Hematopoietic multipotent progenitor cell treated with erythropoietin and hydrocortisone succinate and interleukin-3 and kit ligand, for 8 days (in vitro differentiated cells): Measurements from ENCODE around the gene FGF23.

ENCODE experiments used
- DNase-seq: peaks from one replicate; pipeline ENCODE4 v3.0.0-alpha.2; 2015

FGF23 gene

DNA sequence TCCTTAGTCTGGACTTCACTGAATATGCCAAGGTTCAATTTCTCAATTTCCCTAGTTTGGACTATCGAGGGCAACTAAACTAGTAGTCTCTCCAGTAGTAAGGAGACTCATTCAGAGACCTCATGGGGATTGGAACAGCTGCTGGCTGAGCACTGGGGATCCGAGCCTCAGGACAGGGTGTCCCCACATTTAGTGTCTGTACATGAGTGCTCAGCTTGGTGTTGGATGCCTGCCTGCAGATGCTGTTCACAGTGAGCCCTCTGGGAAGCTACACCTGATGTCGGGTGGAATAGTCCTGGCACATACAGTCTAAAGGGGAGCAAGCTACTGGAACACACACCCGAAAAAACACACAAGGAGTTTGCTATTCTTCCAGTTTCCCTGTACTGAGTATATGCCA is 820 bp upstream of the FGF23 start:
- no peak for DNase-seq

DNA sequence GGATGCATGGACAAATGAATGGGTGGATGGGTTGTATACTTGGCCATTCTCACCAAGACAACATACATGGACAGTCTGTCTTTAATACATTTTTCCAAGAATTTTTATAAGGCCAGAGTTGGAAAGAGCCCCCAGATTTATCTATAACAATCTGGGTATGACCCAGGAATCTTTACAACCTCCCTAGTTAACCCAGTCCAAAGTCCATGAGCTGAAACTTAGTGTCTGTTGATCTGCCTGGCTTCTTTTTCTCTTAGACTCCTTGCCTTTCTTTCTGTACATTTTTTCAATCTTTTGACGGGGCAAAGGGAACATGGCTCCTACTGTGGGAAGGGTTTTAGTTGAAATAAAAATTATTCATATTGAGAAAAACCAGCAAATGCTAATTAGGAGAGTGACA is 740 bp downstream of the FGF23 start:
- DNase-seq: no peak

DNA sequence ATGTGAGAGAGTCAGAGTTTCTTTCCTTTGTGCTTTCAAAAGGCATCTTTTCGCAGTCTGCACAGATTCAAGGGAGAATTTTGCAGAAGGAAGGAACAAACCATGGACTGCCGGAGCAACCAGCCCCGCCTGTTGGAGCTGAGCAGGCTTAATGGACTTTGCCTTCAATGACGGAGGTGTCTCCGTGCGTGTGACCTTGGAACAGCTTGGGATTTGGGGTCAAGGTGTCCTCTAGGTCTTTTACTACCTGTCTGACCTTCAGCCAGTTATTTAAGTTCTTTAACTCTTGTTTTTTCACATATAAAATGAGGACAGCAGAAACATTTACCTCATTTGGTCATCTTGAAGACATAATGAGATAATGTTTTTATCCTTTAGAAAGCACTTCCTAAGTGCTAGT is 4.1 kb downstream of the FGF23 start:
- DNase-seq: no peak

DNA sequence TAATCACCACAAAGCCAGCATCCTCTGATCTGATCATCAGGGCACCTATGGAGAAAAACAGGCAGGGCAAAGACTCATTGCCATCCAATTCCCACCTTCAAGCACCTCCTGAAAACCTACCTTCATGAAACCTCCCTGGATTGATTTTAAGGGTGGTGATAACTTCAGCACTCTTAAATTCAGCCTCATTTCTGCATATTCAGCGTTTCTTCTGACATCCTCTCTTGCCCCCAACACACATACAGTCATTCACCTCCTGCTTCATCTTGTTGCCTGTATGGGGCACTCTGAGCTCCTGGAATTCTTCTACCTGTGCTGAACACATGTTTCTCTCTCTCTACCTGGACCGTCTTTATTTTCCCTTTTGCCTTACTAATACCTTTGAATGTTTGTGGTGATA is 6.9 kb downstream of the FGF23 start:
- DNase-seq: no peak

DNA sequence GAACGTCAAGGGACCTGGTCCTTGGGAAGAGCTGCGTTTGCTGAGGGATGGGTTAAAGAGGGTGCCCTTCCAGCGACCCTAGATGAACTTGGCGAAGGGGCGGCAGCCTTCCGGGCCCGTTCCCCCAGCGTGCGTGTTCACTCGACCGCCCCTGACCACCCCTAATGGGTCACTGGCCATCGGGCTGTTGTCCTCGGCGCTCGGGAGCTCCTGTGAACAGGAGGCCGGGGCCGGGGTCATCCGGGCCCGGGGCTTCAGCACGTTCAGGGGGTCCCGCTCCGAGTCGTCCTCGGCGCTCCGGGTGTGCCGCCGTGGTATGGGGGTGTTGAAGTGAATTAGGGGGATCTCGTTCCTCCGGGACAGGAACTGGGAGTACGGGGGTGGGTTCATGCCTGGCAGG is 9.2 kb downstream of the FGF23 start:
- DNase-seq: no peak

DNA sequence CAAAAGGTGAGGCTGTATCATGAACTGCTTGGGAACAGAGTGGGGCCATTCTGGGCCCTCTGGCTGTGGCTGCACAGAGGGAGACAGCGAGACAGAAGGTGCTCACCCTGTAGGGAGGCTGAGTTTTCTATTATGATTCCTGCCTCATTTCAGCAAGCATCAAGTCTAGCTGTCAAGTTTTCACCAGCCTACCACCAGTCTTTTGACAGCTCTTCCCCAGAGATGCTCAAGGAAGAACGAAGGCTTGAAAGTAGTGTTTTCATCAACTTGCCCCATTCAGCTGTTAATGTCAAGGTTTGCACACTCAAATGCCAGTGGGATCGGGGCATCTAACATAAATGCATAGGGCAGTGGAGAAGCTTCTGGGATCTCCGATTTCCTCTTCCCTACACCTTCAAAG is 10.0 kb downstream of the FGF23 start:
- DNase-seq: no peak

DNA sequence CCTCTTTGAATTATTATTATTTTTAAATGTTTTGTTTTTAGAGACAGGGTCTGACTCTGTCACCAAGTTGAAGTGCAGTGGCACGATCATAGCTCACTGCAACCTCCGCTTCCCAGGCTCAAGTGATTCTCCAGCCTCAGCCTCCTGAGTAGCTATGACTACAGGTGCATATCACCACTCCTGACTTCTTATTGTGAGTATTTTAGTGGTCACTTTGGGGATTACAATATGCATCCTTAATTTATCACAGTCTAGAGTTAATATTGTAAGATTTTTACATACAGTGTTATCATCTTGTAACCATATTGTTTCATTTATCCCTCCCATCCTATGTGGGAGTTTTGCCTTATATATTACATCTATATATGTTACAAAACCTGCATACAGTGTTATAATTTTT is 13.4 kb downstream of the FGF23 start:
- no peak for DNase-seq

DNA sequence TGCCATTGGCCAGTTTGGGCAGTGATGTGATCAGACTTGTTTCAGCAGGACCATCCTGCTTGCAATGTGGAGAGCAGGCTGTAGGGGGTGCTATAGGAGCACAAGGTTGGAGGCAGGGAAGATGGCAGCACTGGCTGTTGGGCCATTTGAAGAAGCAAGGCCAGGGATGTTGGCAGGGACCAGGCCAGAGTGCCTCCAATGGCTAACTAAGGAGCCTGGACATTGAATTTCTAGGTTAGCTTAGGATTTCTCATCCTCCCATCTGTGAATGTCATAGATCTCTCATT is 23.5 kb downstream of the FGF23 start:
- peak; percentile 63 for DNase-seq

DNA sequence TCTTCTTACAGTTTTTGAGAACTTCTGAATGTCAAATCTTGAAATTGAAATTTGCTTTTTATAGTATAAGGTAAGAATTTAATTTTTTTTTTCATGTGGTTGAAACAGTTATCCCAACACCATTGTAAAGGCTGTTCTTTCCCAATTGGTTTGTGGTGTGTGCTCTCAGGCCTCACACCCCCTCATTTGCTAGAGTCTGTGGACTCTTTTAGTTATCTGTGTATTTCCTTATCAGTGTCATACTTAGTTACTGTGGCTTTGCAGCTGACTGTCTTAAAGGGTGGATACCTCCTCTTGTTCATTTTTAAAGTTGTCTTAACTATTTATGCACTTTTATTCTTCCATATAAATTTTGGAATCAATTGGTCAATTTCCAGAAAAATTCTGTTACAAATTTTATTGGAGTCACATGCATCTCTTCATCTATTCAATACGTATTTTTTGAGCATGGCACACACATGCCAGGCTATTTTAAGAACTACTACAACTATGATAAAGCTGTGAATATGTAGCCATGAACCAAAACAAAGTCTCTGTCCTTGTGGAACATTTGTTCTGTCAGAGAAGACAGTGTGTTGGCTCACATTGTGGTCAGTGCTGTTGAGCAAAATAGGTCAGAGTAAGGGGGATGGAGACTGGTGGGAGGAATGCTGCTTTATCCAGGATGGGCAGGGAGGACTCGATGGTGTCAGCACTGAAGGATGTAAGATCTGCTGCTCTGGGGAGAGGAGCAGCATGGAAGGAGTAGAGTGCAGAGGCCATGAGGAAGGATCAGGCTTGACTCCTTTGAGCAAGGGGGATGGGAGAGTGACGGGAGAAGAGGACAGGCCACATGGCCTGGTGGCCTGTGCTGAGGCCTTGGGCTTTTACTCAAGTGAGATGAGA is 24.1 kb downstream of the FGF23 start:
- DNase-seq: peak; percentile 69

DNA sequence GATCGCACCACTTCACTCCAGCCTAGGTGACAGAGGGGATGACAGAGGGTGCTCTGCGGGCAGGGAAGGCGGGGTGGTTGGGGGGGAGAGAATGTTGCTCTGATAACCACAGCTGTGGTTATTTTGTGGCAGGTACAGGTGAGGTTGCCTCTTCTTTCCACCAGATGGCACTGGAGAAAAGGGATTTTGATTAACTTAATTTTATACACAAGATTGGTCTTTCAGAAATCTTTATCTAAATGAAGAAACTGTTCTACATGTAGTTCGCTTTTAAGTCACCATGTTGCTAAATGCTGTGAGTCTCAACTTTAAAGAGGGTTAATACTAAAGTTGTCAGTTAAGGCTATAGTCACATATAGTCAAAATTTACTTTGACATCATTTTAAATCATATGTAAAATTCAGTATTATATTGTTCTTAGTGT is 25.7 kb downstream of the FGF23 start:
- DNase-seq: peak; percentile 50

DNA sequence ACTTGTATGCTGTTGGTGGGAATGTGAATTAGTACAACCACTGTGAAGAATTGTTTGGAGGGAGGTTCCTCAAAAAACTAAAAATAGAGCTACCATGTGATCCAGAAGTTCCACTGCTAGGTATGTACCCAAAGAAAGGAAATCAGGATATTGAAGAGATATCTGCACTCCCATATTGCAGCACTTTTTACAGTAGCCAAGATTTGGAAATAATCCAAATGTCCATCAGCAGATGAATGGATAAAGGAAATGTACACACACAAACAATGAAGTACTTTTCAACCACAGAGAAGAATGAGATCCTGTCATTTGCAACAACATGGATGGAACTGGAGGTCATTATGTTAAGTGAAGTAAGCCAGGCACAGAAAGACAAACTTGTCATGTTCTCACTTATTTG is 32.6 kb downstream of the FGF23 start:
- no peak for DNase-seq

DNA sequence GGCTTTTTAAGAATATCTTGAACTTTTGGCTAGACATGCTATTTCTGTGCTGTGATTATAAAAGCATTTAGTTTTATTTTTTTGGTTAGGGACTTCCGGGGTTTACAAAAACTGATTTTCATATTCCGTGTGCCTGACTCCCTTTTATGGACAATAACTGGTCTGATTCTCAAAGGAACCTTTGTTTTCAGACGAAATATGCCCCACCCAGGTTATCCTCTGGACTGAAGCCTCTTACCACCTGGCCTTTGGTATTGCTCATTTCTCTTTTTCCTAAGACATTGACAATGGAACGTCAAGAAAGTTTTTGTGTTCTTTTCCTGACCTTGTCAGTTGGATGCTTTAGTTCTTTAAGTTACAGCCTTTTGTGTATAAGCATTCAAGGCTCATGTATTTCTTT is 47.7 kb downstream of the FGF23 start:
- DNase-seq: no peak

DNA sequence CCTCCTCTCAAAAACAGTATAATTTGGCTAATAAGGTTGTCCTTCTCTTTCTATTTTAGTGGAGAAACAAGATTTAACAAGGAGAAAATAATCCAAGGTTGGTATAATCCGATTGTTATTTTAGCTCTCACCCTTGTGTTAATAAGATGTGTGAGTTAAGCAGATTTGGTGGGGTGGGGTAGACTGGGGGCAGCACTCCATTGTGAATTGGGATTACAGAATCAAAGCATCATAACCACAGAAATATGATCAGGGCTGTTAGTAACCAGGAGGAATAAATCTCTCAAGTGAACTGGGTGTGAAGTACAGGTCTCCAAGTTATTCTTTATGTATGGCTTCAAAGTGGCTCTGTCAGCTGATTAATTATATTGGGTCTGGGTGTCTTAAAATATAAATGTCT is 48.3 kb downstream of the FGF23 start:
- DNase-seq: no peak

DNA sequence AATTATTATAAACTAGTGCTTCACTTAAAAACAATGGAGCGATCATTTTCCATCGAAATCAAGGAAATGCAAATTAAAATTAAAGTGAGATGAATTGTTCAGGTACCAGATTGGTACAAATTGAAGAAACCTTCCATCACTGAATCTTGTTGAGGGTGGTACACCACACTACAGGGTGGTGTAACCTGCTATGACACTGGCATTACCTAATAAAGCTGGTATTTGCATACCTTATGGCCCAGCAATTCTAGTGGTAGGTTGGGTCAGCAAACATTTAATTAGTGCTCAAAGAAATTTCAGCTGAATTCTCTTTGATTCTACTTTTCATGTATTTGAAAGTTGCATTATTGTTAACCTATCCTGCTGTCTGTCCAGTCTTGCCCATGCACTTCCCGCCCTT is 49.3 kb downstream of the FGF23 start:
- no peak for DNase-seq

DNA sequence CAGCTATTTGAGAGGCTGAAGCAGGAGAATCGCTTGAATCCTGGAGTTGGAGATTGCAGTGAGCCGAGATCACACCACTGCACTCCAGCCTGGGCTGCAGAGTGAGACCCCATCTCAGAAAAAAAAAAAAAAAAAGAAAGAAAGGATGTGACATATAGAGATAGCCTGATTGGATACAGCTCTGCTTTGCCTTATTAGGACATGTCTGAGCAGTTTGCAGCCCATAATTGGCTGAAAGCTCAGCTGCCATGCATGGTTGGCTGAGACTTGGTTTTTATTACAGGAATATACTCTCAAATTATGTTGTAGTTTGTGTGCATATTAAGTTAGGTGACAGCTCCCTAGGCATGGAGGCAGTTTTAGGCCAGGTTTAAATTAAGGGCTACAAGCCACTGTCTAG is 52.2 kb downstream of the FGF23 start:
- no peak for DNase-seq

DNA sequence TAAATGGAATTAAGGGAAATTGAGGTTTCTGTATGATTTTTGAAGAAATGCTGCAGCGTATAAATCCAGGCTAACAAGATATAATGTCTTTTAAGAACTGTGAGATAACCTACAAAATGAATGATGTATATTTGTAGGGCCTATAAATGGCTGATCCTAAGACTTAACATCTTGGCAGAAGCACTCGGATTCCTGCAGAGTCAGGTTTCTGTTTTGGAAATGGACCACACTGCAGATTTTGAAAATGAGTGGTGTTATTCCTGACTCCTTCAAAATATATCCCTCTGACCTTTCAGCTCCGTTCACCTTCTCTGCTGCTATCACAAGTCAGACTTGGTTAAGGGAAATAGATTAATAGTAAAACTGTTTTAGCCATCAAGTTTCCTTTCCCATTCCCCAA is 53.5 kb downstream of the FGF23 start:
- no peak for DNase-seq

DNA sequence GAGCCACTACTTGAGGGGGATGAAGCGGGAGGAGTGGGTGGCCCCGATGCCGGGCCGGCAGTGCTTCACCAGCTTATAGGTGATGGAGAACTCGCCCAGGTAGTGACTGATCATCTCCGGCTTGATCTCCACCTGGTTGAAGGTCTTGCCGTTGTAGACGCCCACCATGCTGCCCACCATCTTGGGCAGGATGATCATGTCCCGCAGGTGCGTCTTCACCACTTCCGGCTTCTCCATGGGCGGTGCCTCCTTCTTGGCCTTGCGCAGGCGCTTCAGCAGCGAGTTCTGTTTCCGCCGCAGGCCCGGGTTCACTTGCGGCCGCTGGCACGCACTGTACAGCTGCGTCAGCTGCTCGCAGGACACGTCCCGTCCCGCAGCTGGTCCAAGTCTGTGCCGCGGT is 55.1 kb downstream of the FGF23 start:
- DNase-seq: no peak

DNA sequence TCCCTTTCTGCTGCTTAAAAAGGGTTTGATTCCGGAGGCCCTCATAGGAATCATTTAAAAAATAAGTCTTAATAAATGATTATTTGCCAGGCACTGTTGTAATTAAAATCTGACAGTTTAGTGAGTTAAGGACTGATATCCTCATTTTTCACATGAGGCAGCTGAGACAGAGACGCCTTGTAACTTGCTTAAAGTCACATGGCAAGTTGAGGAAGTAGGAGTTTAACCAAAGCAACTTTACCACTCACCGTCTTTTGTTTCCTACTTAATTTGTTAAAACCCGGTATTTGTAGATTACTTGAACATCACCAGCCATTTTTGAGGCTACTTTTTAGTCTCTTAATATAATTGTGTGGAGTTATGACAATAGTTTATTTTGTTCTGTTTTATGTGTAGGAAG is 56.1 kb downstream of the FGF23 start:
- DNase-seq: no peak

DNA sequence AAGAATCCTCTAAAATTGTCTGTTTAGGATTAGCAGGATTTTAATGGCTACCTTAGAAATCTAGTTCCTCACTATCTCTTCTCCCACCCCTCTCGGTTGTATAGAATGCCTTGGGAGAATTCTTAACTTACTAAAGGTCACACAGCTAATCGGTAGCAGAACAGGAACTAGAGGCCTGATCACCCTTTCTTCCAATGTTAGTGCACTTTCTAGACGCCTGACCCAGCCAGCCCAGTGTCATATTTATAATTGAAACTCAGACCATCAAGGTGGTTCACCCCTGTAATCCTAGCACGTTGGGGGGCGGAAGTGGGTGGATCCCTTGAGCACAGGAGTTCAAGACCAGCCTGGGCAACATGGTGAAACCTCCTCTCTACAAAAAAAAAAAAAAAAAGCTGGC is 56.8 kb downstream of the FGF23 start:
- DNase-seq: no peak

DNA sequence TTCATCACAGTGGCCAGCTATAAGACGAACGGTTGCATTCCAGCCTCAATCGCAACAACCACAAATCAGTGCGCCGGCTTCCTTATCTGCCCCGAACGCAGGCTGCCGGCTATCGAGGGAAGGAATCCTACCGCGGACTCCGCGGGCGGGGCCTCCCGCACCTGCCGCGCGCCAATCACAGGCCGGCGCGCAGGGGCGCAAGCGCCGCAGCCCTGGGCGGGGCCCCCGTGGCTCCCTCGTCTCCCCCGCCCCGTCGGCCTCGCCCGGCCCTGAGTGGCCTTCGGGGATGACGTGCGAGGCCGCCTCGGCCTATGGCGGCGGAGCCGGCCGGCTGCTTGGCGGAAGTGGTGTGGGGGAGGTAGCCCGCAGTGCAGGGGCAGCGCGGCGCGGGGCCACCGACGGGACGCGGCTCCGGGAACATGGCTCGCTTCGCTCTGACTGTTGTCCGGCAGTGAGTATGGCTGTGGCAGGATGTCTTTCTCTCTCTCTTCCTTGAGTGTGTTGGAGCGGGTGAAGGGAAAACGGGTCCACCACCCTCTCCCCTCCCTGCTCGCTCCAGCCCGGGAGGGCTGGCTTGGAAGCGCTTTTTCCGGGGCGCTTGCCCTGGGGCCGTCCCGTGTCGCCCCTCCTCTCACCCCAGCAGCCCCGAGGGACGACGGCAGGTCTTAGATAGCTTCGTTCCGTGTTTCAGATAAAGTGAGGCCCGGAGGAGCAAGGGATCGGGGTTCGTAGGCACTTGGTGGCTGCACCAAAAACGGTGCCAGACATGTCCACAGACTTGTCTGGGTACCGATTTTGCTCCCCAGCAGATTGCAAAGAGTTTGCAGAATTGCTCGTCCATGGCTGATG is 58.4 kb downstream of the FGF23 start, which contains the start of gene TIGAR:
TSS of gene TIGAR (plus strand) at position 361 of the 849 bp plus-strand sequence. CDS start at position 420, 59 bp downstream.
- peak; percentile 87 for DNase-seq

DNA sequence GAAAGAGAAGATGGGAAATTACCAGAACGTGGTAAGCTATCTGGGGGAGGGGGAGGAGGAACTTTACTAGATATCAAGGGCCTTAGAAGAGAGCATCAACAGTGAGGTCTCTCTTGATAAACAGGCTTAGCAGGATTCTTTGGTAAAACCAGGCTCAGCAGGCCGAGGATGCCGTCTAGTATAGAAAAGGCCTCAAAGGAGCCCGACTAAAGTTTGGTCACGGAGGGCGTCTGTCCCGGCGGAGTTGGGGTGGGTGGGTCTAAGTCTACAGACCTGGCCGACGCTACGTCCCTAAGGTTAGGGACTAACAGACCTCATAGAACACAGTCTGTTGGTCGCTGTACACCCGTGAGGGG is 59.0 kb downstream of the FGF23 start:
- DNase-seq: no peak
